ENCODE results near the gene PTK6.
"Not testable (repeated sequence)": the region's sequence is repeated elsewhere in the genome, so short reads cannot be mapped to it uniquely, and the experiment has no call there.

The PTK6 gene

DNA sequence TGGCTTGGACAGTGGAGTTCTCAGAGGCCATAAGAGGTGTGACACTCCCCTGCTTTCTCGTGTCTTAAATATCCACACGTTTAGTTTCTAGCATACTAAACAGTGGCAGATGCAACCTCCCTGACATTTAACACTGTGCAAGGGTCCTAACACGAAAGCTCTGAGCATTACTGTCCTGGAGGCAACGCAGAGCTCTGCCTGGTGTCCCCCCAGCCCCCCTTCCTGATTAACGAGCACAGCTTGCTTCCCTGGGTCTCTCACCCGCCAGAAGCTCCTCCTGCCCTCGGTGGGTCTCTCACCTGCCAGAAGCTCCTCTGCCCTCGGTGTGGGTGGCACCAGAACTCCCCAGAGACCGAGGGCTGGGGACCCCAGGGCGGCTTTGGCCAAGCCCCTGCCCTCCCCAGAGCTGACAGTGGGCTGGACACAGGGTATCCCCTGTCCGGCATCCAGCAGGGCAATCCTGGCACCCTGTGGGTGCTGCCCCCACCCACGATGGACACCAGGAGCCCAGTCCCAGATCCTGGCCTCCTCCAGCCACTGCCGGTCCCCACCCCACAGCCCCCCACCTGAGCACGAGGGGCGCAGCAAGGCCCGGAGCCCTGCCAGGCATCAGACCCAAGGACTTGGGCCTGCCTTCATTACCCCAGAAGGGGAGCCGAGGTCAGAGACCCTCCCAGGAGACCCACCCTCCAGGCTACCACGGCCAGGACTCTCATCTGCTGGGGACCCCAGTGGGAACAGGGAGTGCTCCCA lies 52.3 kb downstream of the PTK6 start:
- no peak overlapping the region for H3K27ac ChIP-seq (ENCODE audit: low read length)
- no peak for DNase-seq (ENCODE audit: low read depth, low spot score)
- H3K4me3 ChIP-seq (ENCODE audit: low read length): no peak overlapping the region
- H3K4me1 ChIP-seq (ENCODE audit: control insufficient read depth, insufficient read depth, low read length): peaks cover 10% of the 10 kb centered on the region
- no peaks in the 10 kb centered on the region for H3K9me3 ChIP-seq (ENCODE audit: control insufficient read depth, insufficient read depth, low read length)
- WGBS (ENCODE audit: insufficient coverage, insufficient read length): no CpG with 5 or more reads among the region's 18 CpGs
- H3K27me3 ChIP-seq (ENCODE audit: control insufficient read depth, insufficient read depth, low read length): peaks cover 5% of the 10 kb centered on the region; the same call in 1 of the 2 replicates
- H3K36me3 ChIP-seq (ENCODE audit: control insufficient read depth, insufficient read depth, low read length): no peaks in the 10 kb centered on the region

DNA sequence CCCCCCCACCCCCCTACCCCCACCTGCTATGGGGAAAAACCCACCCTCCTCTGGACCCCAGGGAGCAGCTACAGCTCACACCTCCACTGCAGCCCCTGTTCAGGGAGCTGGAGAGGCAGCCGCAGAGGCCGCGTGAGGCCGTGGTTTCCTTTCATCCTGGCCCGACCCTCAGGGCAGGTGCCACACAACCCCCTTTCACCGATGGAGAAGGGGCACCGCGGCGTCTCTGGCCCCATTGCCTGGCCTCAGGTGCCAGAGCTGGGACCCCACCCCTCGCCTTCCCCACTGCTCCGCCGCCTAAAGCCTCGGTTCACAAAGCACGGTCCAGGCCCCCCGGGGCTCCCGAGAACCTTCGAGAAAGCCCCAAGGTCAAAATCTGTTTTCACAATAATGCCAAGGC lies 52.9 kb downstream of the PTK6 start:
- Histone ChIP-seq H3K27me3 (ENCODE audit: control insufficient read depth, insufficient read depth, low read length) (peaks cover 5% of the 10 kb centered on the region; the same call in 1 of the 2 replicates), H3K36me3 (ENCODE audit: control insufficient read depth, insufficient read depth, low read length) (no peaks in the 10 kb centered on the region), H3K9me3 (ENCODE audit: control insufficient read depth, insufficient read depth, low read length) (no peaks in the 10 kb centered on the region), H3K27ac (ENCODE audit: low read length) (no peak overlapping the region), H3K4me1 (ENCODE audit: control insufficient read depth, insufficient read depth, low read length) (peaks cover 10% of the 10 kb centered on the region), H3K4me3 (ENCODE audit: low read length) (no peak overlapping the region)
- no CpG with 5 or more reads among the region's 17 CpGs for WGBS (ENCODE audit: insufficient coverage, insufficient read length)
- DNase-seq (ENCODE audit: low read depth, low spot score): no peak

DNA sequence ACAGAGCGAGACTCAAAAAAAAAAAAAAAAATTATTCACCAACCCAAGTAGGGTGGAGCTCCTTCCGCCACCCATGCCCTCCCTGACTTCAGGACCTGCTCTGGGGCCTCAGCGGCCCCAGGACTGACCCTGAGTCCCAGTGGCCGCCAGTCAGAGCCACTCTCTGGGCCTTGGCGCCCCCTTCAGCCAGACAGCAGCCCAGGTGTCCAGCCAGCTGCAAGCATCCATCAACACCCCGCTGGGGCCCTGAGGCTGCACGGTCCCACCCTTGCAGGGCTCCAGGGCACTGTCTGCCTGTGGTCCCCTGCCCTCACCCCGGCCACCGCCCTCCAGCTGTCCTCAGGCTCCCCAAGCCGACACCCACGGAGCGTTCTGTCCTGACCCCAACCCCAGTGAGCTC lies 53.3 kb downstream of the PTK6 start:
- Histone ChIP-seq H3K4me1 (ENCODE audit: control insufficient read depth, insufficient read depth, low read length) (peaks cover 10% of the 10 kb centered on the region), H3K4me3 (ENCODE audit: low read length) (no peak overlapping the region), H3K9me3 (ENCODE audit: control insufficient read depth, insufficient read depth, low read length) (no peaks in the 10 kb centered on the region), H3K36me3 (ENCODE audit: control insufficient read depth, insufficient read depth, low read length) (no peaks in the 10 kb centered on the region), H3K27ac (ENCODE audit: low read length) (no peak overlapping the region), H3K27me3 (ENCODE audit: control insufficient read depth, insufficient read depth, low read length) (peaks cover 5% of the 10 kb centered on the region; the same call in 1 of the 2 replicates)
- no CpG with 5 or more reads among the region's 12 CpGs for WGBS (ENCODE audit: insufficient coverage, insufficient read length)
- DNase-seq (ENCODE audit: low read depth, low spot score): no peak

DNA sequence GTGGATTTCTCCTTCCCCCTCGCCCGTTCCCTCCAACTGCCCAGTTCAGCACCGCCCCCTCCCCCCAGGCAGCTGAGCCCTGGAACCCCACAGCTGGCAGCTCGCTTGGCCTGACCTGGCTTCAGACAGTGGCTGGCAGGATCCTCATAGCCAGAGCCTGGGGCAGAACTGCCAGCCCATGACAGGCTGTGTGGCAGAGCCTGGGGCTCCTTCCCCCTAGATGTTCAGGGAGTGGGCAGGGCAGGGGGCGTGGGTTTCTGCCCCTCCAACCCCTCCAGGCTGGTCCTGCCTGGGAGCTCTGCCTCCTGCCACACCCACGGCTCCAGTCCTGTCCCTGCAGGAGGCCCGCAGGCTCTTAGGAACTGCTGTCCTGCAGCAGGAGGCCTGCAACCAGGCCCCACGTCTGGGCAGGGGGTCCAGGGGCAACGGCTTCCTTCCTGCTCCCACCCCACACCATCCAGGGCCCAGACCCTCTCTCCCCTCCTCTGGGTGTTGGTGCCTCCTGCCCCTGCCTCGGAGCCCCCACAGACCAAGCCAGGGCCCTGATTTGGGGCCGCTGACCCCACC lies 55.1 kb downstream of the PTK6 start:
- WGBS (ENCODE audit: insufficient coverage, insufficient read length): no CpG with 5 or more reads among the region's 11 CpGs
- H3K27ac ChIP-seq (ENCODE audit: low read length): no peak overlapping the region
- H3K4me1 ChIP-seq (ENCODE audit: control insufficient read depth, insufficient read depth, low read length): peaks cover 9% of the 10 kb centered on the region; the same call in 1 of the 2 replicates
- DNase-seq (ENCODE audit: low read depth, low spot score): no peak
- no peak overlapping the region for H3K4me3 ChIP-seq (ENCODE audit: low read length)
- no peaks in the 10 kb centered on the region for H3K27me3 ChIP-seq (ENCODE audit: control insufficient read depth, insufficient read depth, low read length)
- no peaks in the 10 kb centered on the region for H3K9me3 ChIP-seq (ENCODE audit: control insufficient read depth, insufficient read depth, low read length)
- no peaks in the 10 kb centered on the region for H3K36me3 ChIP-seq (ENCODE audit: control insufficient read depth, insufficient read depth, low read length)

DNA sequence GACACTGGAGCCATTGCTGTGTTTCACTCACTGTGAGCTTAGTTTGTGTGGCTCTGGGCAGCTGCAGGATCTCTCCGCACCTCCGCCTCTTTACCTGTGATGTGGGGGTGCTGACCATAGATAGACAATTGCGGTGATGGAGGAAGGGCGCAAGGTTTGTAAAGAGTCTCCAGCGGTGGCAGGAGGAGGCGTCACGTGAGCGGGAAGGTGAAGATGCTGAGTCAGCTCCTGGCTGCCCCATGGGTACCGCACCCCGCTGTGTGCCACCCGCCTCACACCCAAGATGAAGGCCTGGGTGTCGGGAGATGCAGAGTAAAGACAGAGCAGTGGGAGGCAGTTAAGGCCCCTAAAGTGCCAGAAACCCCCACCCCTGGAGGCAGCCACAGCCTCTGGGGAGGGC lies 55.7 kb downstream of the PTK6 start:
- Histone ChIP-seq H3K4me1 (ENCODE audit: control insufficient read depth, insufficient read depth, low read length) (peaks cover 9% of the 10 kb centered on the region; the same call in 1 of the 2 replicates), H3K4me3 (ENCODE audit: low read length) (no peak overlapping the region), H3K27ac (ENCODE audit: low read length) (no peak overlapping the region), H3K9me3 (ENCODE audit: control insufficient read depth, insufficient read depth, low read length) (no peaks in the 10 kb centered on the region), H3K36me3 (ENCODE audit: control insufficient read depth, insufficient read depth, low read length) (no peaks in the 10 kb centered on the region), H3K27me3 (ENCODE audit: control insufficient read depth, insufficient read depth, low read length) (no peaks in the 10 kb centered on the region)
- no peak for DNase-seq (ENCODE audit: low read depth, low spot score)
- no CpG with 5 or more reads among the region's 12 CpGs for WGBS (ENCODE audit: insufficient coverage, insufficient read length)

DNA sequence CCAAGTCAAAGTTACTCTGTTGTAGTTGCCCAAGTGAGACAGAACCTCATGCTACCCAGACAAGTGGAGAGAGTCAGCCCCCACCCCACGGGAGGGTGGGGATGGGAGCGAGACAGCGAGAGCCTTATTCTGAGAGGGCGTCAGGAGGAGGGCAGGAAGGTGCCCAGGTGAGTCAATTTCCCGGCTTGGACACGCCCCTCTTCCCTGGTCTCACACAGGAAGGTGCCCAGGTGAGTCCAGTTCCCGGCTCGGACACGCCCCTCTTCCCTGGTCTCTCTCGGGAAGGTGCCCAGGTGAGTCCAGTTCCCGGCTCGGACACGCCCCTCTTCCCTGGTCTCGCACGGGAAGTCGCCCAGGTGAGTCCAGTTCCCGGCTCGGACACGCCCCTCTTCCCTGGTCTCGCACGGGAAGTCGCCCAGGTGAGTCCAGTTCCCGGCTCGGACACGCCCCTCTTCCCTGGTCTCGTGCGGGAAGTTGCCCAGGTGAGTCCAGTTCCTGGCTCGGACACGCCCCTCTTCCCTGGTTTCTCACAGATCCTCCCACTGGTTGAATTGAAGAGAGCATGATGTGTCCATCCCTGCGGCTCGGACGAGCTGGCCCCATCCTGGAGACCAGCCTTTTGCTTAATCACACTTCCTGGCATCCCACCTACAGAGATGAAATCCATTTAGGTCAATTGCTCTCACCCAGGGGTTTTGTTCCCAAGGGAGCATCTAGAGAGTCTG lies 57.3 kb downstream of the PTK6 start:
- not testable (repeated sequence) for H3K9me3 ChIP-seq (ENCODE audit: control insufficient read depth, insufficient read depth, low read length); H3K4me3 ChIP-seq (ENCODE audit: low read length); H3K27me3 ChIP-seq (ENCODE audit: control insufficient read depth, insufficient read depth, low read length); H3K36me3 ChIP-seq (ENCODE audit: control insufficient read depth, insufficient read depth, low read length); H3K4me1 ChIP-seq (ENCODE audit: control insufficient read depth, insufficient read depth, low read length); H3K27ac ChIP-seq (ENCODE audit: low read length); DNase-seq (ENCODE audit: low read depth, low spot score)
- no CpG with 5 or more reads among the region's 32 CpGs for WGBS (ENCODE audit: insufficient coverage, insufficient read length)

DNA sequence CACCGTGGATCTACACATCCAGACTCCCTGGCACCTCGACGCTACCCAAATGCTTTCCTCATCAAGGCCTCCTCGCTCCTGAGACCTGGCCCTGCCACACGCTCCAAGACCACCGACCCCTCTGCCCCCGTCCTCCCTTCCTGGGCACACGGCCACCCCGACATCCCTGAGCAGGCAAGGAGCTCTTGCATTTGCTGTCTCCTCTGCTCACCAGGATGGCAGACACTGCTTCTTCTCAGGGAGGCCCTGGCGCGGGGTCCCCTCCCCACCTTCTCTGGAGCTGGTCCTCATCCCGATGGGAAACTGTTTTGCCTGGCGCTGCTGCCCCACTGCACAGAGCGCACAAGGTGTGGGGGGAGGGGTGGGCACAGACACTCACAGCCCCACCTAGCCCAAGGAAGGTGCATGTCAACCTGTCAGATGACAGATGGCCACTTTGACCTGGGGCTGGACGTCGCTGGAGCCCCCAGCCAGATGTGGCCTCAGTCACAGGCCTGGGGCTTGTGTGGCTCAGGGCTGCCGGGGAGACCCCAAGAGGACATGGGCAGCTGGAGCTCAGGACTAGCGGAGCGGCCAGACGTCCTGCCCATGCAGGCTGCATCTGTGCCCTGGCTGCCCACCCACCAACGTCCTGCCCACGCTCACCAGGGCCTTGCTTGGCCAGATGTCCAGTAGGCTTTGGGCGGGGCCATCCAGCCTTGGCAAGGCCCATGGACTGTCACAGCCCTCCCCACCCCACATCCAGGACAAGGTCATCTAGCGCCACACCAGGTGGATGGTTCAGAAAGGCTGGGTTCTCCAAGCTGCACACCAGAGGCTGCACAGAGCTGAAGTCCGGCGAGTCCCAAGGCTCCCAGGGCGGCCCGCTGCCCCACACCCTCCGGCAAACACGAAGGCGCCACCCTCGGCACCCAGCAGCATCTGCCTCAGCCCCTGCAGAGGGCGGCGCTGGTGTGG lies 58.6 kb downstream of the PTK6 start:
- no CpG with 5 or more reads among the region's 34 CpGs for WGBS (ENCODE audit: insufficient coverage, insufficient read length)
- no peak overlapping the region for H3K4me3 ChIP-seq (ENCODE audit: low read length)
- H3K9me3 ChIP-seq (ENCODE audit: control insufficient read depth, insufficient read depth, low read length): no peaks in the 10 kb centered on the region
- no peaks in the 10 kb centered on the region for H3K36me3 ChIP-seq (ENCODE audit: control insufficient read depth, insufficient read depth, low read length)
- no peak for DNase-seq (ENCODE audit: low read depth, low spot score)
- peaks cover 7% of the 10 kb centered on the region; the same call in 1 of the 2 replicates for H3K4me1 ChIP-seq (ENCODE audit: control insufficient read depth, insufficient read depth, low read length)
- no peaks in the 10 kb centered on the region for H3K27me3 ChIP-seq (ENCODE audit: control insufficient read depth, insufficient read depth, low read length)
- H3K27ac ChIP-seq (ENCODE audit: low read length): no peak overlapping the region

Measured in iPS DF 6.9 (cell line).